ENCODE measurements around the gene SP140L. TPM values are rescaled to one million over a fixed set of nuclear protein-coding genes. Genes with fewer than 3 reads are reported as not detected.
"Not testable (repeated sequence)": the region's sequence is repeated elsewhere in the genome, so short reads cannot be mapped to it uniquely, and the experiment has no call there.

The SP140L gene
- total and polyA plus RNA-seq, 7 donors = 1.6 to 6.7 (median 3.7) TPM

- intact Hi-C loops (cut with DNase I) = no loop called here
- Histone ChIP-seq H3K27me3 (ENCODE audit: insufficient read depth in 3 of 3, low read length in 2 of 3) (no peaks in the 10 kb centered on the region), H3K4me3 (no peak overlapping the region), H3K4me1 (peaks cover 1% of the 10 kb centered on the region), H3K36me3 (ENCODE audit: insufficient read depth in 1 of 2, low read depth in 1 of 2) (peaks cover 0 to 3% of the 10 kb centered on the region in 2 donors), H3K9me3 (no peaks in the 10 kb centered on the region), H3K27ac (no peak overlapping the region)
- DNase-seq (no peak), ATAC-seq (no peak)
- 47 to 62% (median 61%) methylated on average over 3 of the region's 3 CpGs for WGBS, 3 donors
- TF ChIP-seq, protein P1, sequence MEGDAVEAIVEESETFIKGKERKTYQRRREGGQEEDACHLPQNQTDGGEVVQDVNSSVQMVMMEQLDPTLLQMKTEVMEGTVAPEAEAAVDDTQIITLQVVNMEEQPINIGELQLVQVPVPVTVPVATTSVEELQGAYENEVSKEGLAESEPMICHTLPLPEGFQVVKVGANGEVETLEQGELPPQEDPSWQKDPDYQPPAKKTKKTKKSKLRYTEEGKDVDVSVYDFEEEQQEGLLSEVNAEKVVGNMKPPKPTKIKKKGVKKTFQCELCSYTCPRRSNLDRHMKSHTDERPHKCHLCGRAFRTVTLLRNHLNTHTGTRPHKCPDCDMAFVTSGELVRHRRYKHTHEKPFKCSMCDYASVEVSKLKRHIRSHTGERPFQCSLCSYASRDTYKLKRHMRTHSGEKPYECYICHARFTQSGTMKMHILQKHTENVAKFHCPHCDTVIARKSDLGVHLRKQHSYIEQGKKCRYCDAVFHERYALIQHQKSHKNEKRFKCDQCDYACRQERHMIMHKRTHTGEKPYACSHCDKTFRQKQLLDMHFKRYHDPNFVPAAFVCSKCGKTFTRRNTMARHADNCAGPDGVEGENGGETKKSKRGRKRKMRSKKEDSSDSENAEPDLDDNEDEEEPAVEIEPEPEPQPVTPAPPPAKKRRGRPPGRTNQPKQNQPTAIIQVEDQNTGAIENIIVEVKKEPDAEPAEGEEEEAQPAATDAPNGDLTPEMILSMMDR (IDR thresholded peaks at IDR 0.05) = no peak
Observed at GRCh38 chr2:230335461-230335863, 8.5 kb downstream of the SP140L start.

DNA sequence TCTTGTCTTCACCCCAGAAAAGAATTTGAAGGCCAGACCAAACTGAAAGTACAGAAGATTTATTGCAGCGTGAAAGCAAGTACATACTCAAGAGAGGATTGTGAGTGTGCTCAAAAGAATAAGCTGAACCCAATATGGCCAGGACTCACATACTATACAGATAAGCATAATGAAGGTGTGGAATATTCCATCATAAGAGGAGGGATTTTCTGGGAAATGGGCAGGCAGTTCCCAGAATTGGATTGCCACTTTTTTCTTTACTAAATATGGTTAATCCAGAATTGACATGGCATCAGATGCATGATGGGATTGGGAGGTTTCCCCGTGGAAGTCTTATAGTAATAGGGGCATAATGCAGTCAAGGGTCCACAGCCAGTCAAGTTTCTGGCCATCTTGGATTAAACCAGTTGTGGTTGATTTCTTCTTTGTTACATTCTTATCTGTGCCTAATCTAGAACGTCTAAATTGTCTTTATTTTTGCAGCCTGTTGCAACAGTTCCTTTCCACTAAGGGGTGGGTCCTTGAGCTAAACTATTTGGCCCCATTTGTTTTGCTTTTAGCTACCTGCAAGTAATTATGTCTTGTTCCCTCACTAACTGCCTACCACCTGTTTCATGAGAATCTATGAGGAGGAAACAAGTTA, 9.0 kb downstream of the SP140L start:
- H3K27ac ChIP-seq = no peak overlapping the region
- 82 to 84% (median 83%) methylated on average over 3 of the region's 3 CpGs for whole genome bisulfite sequencing, 3 donors
- ATAC-seq = no peak

GRCh38 chr2:230341936-230342528, 15.0 kb downstream of the SP140L start:
- intact Hi-C loops (cut with DNase I); H3K27me3 ChIP-seq (ENCODE audit: insufficient read depth in 3 of 3, low read length in 2 of 3); H3K4me1 ChIP-seq; H3K36me3 ChIP-seq (ENCODE audit: insufficient read depth in 1 of 2, low read depth in 1 of 2); DNase-seq; H3K4me3 ChIP-seq; H3K27ac ChIP-seq; ATAC-seq: not testable (repeated sequence)
- 91 to 94% (median 92%) methylated on average over 28 to 33 of the region's 33 CpGs for WGBS, 3 donors
- peaks cover 13% of the 10 kb centered on the region for H3K9me3 ChIP-seq

More for the DNA sequence above, 9.0 kb downstream of the SP140L start:
- intact Hi-C loops (cut with DNase I) = no loop called here
- TF ChIP-seq, protein P1 (IDR thresholded peaks at IDR 0.05) = no peak
- H3K4me1 ChIP-seq = no peaks in the 10 kb centered on the region
- H3K27me3 ChIP-seq (ENCODE audit: insufficient read depth in 3 of 3, low read length in 2 of 3) = no peaks in the 10 kb centered on the region
- H3K9me3 ChIP-seq = no peaks in the 10 kb centered on the region
- no peak for DNase-seq
- no peak overlapping the region for H3K4me3 ChIP-seq
- H3K36me3 ChIP-seq (ENCODE audit: insufficient read depth in 1 of 2, low read depth in 1 of 2) = peaks cover 0 to 3% of the 10 kb centered on the region in 2 donors

- H3K36me3 ChIP-seq (ENCODE audit: insufficient read depth in 1 of 2, low read depth in 1 of 2); DNase-seq; H3K4me3 ChIP-seq; intact Hi-C loops (cut with DNase I); H3K27me3 ChIP-seq (ENCODE audit: insufficient read depth in 3 of 3, low read length in 2 of 3); H3K27ac ChIP-seq; H3K4me1 ChIP-seq; ATAC-seq: not testable (repeated sequence)
- H3K9me3 ChIP-seq = peaks cover 13% of the 10 kb centered on the region
- 84 to 93% (median 93%) methylated on average over 2 of the region's 2 CpGs for WGBS, 3 donors
Observed at GRCh38 chr2:230343041-230343624, 16.1 kb downstream of the SP140L start.

GRCh38 chr2:230343747-230344146, 16.8 kb downstream of the SP140L start:
- WGBS, 3 donors = 67 to 91% (median 86%) methylated on average over 1 of the region's 1 CpG
- DNase-seq (no peak), ATAC-seq (no peak)
- Histone ChIP-seq H3K4me3 (no peak overlapping the region), H3K9me3 (peaks cover 13% of the 10 kb centered on the region), H3K36me3 (ENCODE audit: insufficient read depth in 1 of 2, low read depth in 1 of 2) (no peaks in the 10 kb centered on the region), H3K27ac (no peak overlapping the region), H3K27me3 (ENCODE audit: insufficient read depth in 3 of 3, low read length in 2 of 3) (no peaks in the 10 kb centered on the region), H3K4me1 (no peaks in the 10 kb centered on the region)
- intact Hi-C loops (cut with DNase I) = no loop called here
- TF ChIP-seq, protein P1 (IDR thresholded peaks at IDR 0.05) = no peak
